ENCODE measurements around the gene EXOC3L1.

The EXOC3L1 gene

GRCh38 chr16:67144943-67145342 is 45.0 kb downstream of the EXOC3L1 start:
- DNase-seq, result no peak

GRCh38 chr16:67142342-67142741 is 47.6 kb downstream of the EXOC3L1 start:
- DNase-seq, result no peak

- DNase-seq, result no peak
Observed at GRCh38 chr16:67141391-67141790, 48.5 kb downstream of the EXOC3L1 start.

- no peak for DNase-seq
Observed at GRCh38 chr16:67137605-67138004, 52.3 kb downstream of the EXOC3L1 start.
